Thymus (tissue), 11 donors: ENCODE results near the gene ZNF608. TPM values are rescaled to one million over a fixed set of nuclear protein-coding genes. Genes with fewer than 3 reads are reported as not detected.

Source experiments
- DNase-seq, 9 donors: peaks; one replicate each; pipeline ENCODE4 v3.0.0-alpha.2; 2013; ENCODE audit warnings: low spot score in 9 of 9, low read depth in 6 of 9, missing footprints in 1 of 9
- H3K27ac ChIP-seq, 2 donors: one replicate each; pipeline ENCODE4 v1.5.1; 2013; ENCODE audit warnings: control low read depth in 1 of 2, low read depth in 1 of 2, low read length in 1 of 2, mild to moderate bottlenecking in 1 of 2, moderate library complexity in 1 of 2
- H3K27me3 ChIP-seq, 2 donors: one replicate each; pipeline ENCODE4 v1.5.1; 2013; ENCODE audit warnings: low read length in 1 of 2; ENCODE audit not compliant: control insufficient read depth in 2 of 2, insufficient read depth in 1 of 2
- H3K36me3 ChIP-seq, 2 donors: one replicate each; pipeline ENCODE4 v1.5.1; 2013; ENCODE audit warnings: low read length in 1 of 2, mild to moderate bottlenecking in 1 of 2, moderate library complexity in 1 of 2; ENCODE audit not compliant: control insufficient read depth in 2 of 2, insufficient read depth in 2 of 2
- H3K4me1 ChIP-seq, 2 donors: one replicate each; pipeline ENCODE4 v1.5.1; 2013; ENCODE audit warnings: low read length in 2 of 2; ENCODE audit not compliant: control insufficient read depth in 2 of 2, insufficient read depth in 2 of 2
- H3K4me3 ChIP-seq, 2 donors: one replicate each; pipeline ENCODE4 v1.5.1; 2013; ENCODE audit warnings: low read length in 2 of 2, control low read depth in 1 of 2, mild to moderate bottlenecking in 1 of 2
- H3K9me3 ChIP-seq, 2 donors: one replicate each; pipeline ENCODE4 v1.5.1; 2013; ENCODE audit warnings: low read length in 1 of 2, mild to moderate bottlenecking in 1 of 2; ENCODE audit not compliant: control insufficient read depth in 2 of 2, insufficient read depth in 1 of 2
- WGBS: extraction: QIAGEN DNeasy Blood & Tissue Kit; methylation state at CpG from one replicate; pipeline ENCODE4 v1.1.7; 2013; 5-methylcytosine and 5-hydroxymethylcytosine counted together
- polyA plus RNA-seq: library from polyadenylated mRNA; stranded (reverse); fragments of 200-250 nt; gene quantifications from one replicate; pipeline ENCODE4 v1.2.3, GENCODE V29; 2013
- total RNA-seq: library from RNA; stranded (reverse); fragments of 120-200 nt; gene quantifications from one replicate; pipeline ENCODE4 v1.2.4, GENCODE V29; 2013
- donor health status: healthy.

ZNF608 gene
- total and polyA plus RNA-seq, 2 donors: 9.3 to 14.0 TPM

- no peaks in the 10 kb centered on the region for H3K36me3 ChIP-seq
- H3K4me1 ChIP-seq: peaks cover 0 to 3% of the 10 kb centered on the region in 2 donors
- H3K9me3 ChIP-seq: no peaks in the 10 kb centered on the region
- no peaks in the 10 kb centered on the region for H3K27me3 ChIP-seq
- WGBS: 96% methylated on average over 4 of the region's 4 CpGs
- no peak overlapping the region for H3K27ac ChIP-seq
- no peak overlapping the region for H3K4me3 ChIP-seq
- no peak for DNase-seq
Observed at GRCh38 chr5:124725622-124726258, 20.7 kb downstream of the ZNF608 start.

DNA sequence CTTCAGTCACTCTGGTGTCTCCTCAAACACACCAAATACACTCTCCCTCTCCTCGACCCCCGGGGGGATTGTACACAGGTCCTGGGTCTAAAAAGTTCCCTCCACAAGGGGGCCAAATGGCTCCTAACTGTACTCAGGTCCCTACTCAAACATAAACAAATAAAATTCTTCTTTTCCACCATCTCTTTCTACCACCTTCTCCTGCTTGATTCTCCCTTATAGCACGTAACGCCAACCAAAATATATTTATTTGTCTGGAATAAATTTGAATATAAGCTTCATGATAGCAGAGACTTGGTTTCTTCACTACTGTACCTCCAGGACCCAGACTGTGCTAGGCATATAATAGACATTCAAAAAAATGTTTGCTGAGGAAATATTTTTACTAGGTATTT is 21.4 kb downstream of the ZNF608 start:
- Histone ChIP-seq H3K36me3 (no peaks in the 10 kb centered on the region), H3K27me3 (no peaks in the 10 kb centered on the region), H3K4me1 (peaks cover 0 to 3% of the 10 kb centered on the region in 2 donors), H3K4me3 (no peak overlapping the region), H3K27ac (no peak overlapping the region), H3K9me3 (no peaks in the 10 kb centered on the region)
- no peak for DNase-seq
- 90% methylated on average over 4 of the region's 4 CpGs for WGBS

DNA sequence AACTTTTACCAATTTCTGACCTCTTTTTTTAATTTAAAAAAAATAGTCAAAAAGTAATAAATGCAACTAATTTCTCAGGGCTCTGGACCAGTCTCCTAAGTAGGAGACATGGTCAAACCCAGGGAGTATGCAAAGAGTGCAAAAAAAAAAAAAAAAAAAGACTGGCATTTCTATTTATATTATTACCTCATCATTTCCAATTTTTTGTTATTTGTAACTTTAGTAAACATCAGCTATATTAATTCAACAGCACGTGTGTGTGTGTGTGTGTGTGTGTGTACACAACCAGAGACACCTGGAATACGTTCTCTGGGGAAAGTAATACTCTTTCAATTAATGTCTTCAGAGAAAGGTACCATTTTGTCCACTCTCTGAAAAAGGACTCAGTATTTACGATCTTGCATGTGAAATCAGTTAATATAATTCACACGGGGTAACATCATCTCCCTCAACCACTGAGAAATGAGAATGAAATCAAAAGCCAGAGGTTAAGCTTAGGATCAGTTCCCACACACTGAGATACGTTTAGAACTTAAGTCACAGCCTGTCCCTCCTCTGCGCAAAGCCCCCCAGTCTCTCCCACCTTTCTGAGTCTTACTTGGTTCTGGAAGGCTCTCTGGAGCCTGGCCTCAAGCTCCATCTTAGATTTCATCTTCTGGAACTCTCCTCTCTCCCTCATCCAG is 21.9 kb downstream of the ZNF608 start:
- no peaks in the 10 kb centered on the region for H3K27me3 ChIP-seq
- no peak overlapping the region for H3K27ac ChIP-seq
- H3K9me3 ChIP-seq: no peaks in the 10 kb centered on the region
- H3K4me3 ChIP-seq: no peak overlapping the region
- H3K4me1 ChIP-seq: peaks cover 0 to 6% of the 10 kb centered on the region in 2 donors
- no peaks in the 10 kb centered on the region for H3K36me3 ChIP-seq
- WGBS: 95% methylated on average over 6 of the region's 6 CpGs
- DNase-seq: no peak

DNA sequence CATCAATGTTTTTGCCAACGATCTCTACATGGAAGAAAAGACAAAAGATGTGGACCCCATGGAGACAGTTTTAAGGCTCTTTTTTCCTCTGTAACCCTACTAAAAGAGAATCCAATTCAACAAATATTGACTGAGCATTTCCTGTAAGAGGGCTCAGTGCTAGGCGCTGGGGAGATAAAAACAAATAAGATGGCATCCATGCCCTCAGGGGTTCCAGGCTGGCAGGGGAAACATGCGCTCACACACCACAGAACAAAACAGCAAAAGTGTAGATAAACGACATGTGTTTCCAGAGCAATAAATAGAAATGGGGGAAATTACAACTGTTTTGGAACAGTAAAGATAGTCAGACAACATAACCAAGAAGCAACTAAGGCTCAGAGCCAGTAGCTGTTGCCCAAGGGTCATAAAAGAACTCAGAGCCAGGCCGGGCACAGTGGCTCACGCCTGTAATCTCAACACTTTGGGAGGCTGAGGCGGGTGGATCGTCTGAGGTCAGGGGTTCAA is 25.2 kb downstream of the ZNF608 start:
- Histone ChIP-seq H3K9me3 (no peaks in the 10 kb centered on the region), H3K36me3 (no peaks in the 10 kb centered on the region), H3K27me3 (no peaks in the 10 kb centered on the region), H3K27ac (no peak overlapping the region), H3K4me1 (peaks cover 0 to 2% of the 10 kb centered on the region in 2 donors), H3K4me3 (no peak overlapping the region)
- 98% methylated on average over 8 of the region's 8 CpGs for WGBS
- DNase-seq: no peak

DNA sequence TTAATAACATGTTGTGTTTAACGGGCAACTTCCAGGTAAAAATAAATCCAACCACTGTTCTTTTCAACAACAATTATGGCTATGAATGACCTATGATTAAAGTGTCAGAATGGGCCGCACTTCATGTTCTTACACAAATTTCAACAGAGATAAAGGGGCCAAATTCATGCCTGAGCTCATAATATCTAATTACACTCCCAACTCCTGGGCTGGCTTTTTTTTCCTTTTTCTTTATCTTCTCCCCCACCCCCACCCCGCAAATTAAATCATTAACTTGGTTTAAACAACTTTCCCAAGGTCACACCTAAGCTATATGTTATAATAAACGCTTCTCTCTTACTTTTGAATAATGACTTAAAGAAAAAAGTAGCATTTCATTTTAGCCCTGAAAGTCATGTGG is 25.8 kb downstream of the ZNF608 start:
- Histone ChIP-seq H3K9me3 (no peaks in the 10 kb centered on the region), H3K4me3 (no peak overlapping the region), H3K27ac (no peak overlapping the region), H3K4me1 (peaks cover 0 to 2% of the 10 kb centered on the region in 2 donors), H3K36me3 (no peaks in the 10 kb centered on the region), H3K27me3 (no peaks in the 10 kb centered on the region)
- 94% methylated on average over 4 of the region's 4 CpGs for WGBS
- DNase-seq: no peak

DNA sequence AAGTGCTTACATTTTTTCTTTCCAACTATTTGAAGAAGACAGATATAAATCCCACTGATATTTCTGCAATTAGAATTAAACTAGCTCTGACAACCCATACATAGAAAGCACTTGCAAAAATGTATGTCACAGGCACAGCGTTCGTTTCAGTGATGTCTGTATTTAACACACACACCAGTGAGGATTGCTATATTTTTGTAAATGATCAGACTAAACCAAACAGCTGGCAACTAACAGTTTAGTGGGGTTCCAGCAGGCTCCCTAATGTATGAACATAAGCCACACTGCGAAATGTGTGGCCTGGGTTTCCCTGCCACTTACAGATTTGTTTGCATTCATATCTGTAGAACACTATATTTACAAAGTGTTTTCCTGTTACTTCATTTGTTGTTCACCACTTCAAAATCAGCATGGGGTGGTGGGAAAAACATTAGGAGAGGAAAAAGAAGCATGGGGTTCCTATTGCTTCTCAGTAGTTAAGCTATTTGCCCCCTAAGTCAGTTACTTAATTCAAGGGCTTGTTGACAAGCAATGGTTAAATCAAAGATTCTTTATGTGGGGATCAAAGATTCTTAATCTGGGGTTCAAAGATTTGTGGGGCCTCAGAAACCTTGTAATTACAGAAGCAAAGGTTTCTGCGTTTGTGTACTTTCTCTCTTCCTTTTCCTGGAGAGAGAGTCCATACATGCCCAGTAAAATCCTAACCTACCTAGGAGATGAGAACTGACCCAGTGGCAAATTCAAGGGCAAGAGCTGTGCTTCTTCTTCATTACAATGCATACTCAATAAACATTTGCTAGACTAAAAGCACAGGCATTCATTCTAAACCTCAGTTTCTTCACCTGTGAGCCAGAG is 27.1 kb downstream of the ZNF608 start:
- Histone ChIP-seq H3K9me3 (no peaks in the 10 kb centered on the region), H3K36me3 (no peaks in the 10 kb centered on the region), H3K4me3 (no peak overlapping the region), H3K27me3 (no peaks in the 10 kb centered on the region), H3K4me1 (peaks cover 0 to 2% of the 10 kb centered on the region in 2 donors), H3K27ac (no peak overlapping the region)
- no peak for DNase-seq
- WGBS: 93% methylated on average over 4 of the region's 4 CpGs

DNA sequence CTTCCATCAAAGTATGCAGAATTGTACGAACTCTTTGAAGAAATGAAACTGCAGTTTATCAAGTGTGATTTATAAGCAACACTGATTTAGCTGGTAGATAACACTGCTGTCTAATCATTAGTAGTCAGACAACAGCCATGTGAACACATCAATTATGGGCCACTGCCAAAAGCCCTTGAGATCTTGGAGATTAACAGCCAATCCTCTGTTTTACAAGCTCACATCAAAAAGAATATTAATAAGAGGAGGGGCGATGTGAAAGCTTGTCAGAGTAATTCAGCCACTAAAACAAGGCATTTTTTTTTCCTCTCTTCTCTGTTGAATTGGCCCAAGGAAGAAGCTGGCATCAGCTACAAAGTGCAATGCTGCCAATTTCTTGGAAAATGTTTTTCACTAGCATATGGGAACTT is 28.1 kb downstream of the ZNF608 start:
- DNase-seq: no peak
- Histone ChIP-seq H3K27ac (no peak overlapping the region), H3K4me1 (peaks cover 0 to 2% of the 10 kb centered on the region in 2 donors), H3K9me3 (no peaks in the 10 kb centered on the region), H3K36me3 (no peaks in the 10 kb centered on the region), H3K4me3 (no peak overlapping the region), H3K27me3 (no peaks in the 10 kb centered on the region)
- WGBS: 91% methylated on average over 2 of the region's 2 CpGs

DNA sequence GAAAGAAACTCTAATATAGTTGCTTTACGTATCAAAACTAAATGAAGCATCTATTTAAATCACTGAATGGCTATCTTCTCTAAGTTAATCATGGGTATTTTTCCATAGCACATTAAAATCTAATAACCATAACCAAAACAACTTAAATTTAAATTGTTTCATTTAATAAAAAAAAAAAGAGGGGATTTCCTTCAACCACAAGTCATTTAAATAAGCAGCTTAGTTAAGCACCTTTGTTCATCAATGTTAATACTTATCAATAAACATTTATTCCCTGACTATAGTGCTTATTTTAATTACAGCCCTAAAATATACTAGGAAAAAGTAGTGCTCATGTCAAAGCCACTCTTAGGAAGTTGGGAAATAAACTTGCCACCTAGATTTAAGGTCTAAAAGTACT is 30.3 kb downstream of the ZNF608 start:
- Histone ChIP-seq H3K36me3 (no peaks in the 10 kb centered on the region), H3K4me1 (peaks cover 0 to 2% of the 10 kb centered on the region in 2 donors), H3K9me3 (no peaks in the 10 kb centered on the region), H3K27ac (no peak overlapping the region), H3K27me3 (no peaks in the 10 kb centered on the region), H3K4me3 (no peak overlapping the region)
- WGBS: 98% methylated on average over 1 of the region's 1 CpG
- DNase-seq: no peak

DNA sequence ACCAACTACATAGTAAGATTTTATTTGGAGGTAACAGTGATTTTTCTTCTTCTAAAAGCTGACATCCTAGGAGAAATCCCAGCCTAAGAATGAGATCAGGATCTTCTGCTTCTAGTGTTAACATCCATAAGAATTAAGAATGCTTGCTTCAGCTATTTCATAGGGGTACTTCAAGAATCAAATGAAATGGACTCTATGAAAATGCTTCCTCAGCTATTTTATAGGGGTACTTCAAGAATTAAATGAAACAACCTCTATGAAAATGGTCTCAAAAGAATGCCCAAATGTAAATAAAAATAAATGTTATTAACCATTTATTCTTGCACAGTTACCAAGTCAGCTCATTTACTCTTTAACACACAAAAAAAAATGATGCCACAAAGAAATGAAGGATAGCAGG is 31.5 kb downstream of the ZNF608 start:
- Histone ChIP-seq H3K27me3 (no peaks in the 10 kb centered on the region), H3K4me1 (peaks cover 0 to 2% of the 10 kb centered on the region in 2 donors), H3K27ac (no peak overlapping the region), H3K36me3 (no peaks in the 10 kb centered on the region), H3K9me3 (no peaks in the 10 kb centered on the region), H3K4me3 (no peak overlapping the region)
- no peak for DNase-seq
